Activated naive CD8-positive, alpha-beta T cell treated with anti-CD3 and anti-CD28 coated beads, Interleukin-2, amount 10 ng/mL, durations not matched to agents 7 days and 5 days (primary cell): ENCODE measurements around the gene UPK3BL1. TPM values are rescaled to one million over a fixed set of nuclear protein-coding genes. Genes with fewer than 3 reads are reported as not detected.

Experiments
- total RNA-seq, 2 experiments: library from RNA; stranded (reverse); gene quantifications; one replicate each; pipeline ENCODE4 v1.2.3, GENCODE V29; 2021

Gene UPK3BL1
- total RNA-seq, 2 experiments from 2014 or later: 41.8 to 44.5 TPM

Other genes starting within 250 kb of the UPK3BL1 start
- gene PRKRIP1, start 246.4 kb downstream of the UPK3BL1 start, total RNA-seq: 10 to 100 TPM; 37.8 to 39.1 TPM
- 10 to 100 TPM; 51.9 to 58.3 TPM for gene ORAI2, start 209.2 kb downstream of the UPK3BL1 start, total RNA-seq
- 10 to 100 TPM; 12.5 to 14.0 TPM for gene ALKBH4, start 177.9 kb downstream of the UPK3BL1 start, total RNA-seq
- 10 to 100 TPM; 14.7 to 15.8 TPM for gene LRWD1, start 177.8 kb downstream of the UPK3BL1 start, total RNA-seq
- gene POLR2J, start 163.9 kb downstream of the UPK3BL1 start, total RNA-seq: 10 to 100 TPM; 48.3 to 53.6 TPM
- gene RASA4B, start 125.0 kb downstream of the UPK3BL1 start, total RNA-seq: 10 to 100 TPM; 16.2 to 18.0 TPM
- gene UPK3BL2, start 99.1 kb downstream of the UPK3BL1 start, total RNA-seq: 10 to 100 TPM; 20.5 to 20.7 TPM
- under 1 TPM in 1 of 2 experiments, not detected in 1; 0.28 TPM for gene SPDYE2, start 91.6 kb downstream of the UPK3BL1 start, total RNA-seq
- 10 to 100 TPM; 49.0 to 57.2 TPM for gene POLR2J3, start 70.2 kb downstream of the UPK3BL1 start, total RNA-seq
- gene RASA4, start 26.0 kb downstream of the UPK3BL1 start, total RNA-seq: 10 to 100 TPM; 40.5 to 43.2 TPM
- gene SPDYE2B, start 7.5 kb upstream of the UPK3BL1 start, total RNA-seq: not detected
- gene POLR2J2, start 28.9 kb upstream of the UPK3BL1 start, total RNA-seq: 10 to 100 TPM; 19.0 to 20.8 TPM
- gene FAM185A, start 106.2 kb upstream of the UPK3BL1 start, total RNA-seq: 1 to 10 TPM; 9.8 to 9.9 TPM